HepG2 (cell line): ENCODE data around the gene CIB1. TPM values are rescaled to one million over a fixed set of nuclear protein-coding genes. Genes with fewer than 3 reads are reported as not detected.

Source experiments
- ATAC-seq: fragments of 200-7000 bp; cut with Tn5 transposase; 3 replicates; pipeline ENCODE4 v1.9.1; 2020; ENCODE audit warnings: mild to moderate bottlenecking, moderate library complexity
- BruUV-seq: library from RNA; stranded (reverse); fragments of 400-500 nt; replicated peaks from 2 replicates; lab custom pipeline; 2021; lab: Mats Ljungman, UMichigan
- CTCF ChIA-PET: fragments of 300-600 bp; formaldehyde crosslinking; extraction: SDS; loops from one replicate; lab custom pipeline; 2021; ENCODE audit warnings: low total read pairs, inconsistent platforms, low intra/inter-chr PET ratio; lab: Yijun Ruan, JAX
- POLR2A ChIA-PET: fragments of 350-600 bp; sonication (Branson Sonifier 250); formaldehyde crosslinking; loops from one replicate; lab custom pipeline; 2020; ENCODE audit warnings: antibody characterized with exemption, inconsistent platforms; lab: Yijun Ruan, JAX
- DNase-seq: peaks from one replicate; pipeline ENCODE4 v3.0.0-alpha.2; 2015; ENCODE audit warnings: low spot score
- FAIRE-seq: peaks from 3 replicates; lab custom pipeline; 2011; peaks lifted over from hg19 to GRCh38; lab: Jason Lieb, UNC
- H2AFZ ChIP-seq: one replicate; pipeline ENCODE4 v1.6.1; 2011; ENCODE audit warnings: low read length, inconsistent platforms
- H3K27ac ChIP-seq: fragments of 300-600 bp; 3 replicates; pipeline ENCODE4 v1.8.0; 2011; ENCODE audit warnings: mixed run types, mild to moderate bottlenecking, mixed read lengths, low read length, inconsistent platforms; ENCODE audit not compliant: insufficient read depth; ENCODE audit errors: extremely low read length
- H3K27me3 ChIP-seq, 2 experiments: fragments of 200-600 bp in 1 of 2; 2 replicates in 1 of 2; 3 replicates in 1 of 2; pipeline versions ENCODE4 v1.6.0 to v1.8.0; 2011; ENCODE audit warnings: low read length in 2 of 2, mild to moderate bottlenecking in 2 of 2, moderate library complexity in 2 of 2, inconsistent platforms in 1 of 2; ENCODE audit not compliant: insufficient read depth in 2 of 2, control insufficient read depth in 1 of 2
- H3K36me3 ChIP-seq, 2 experiments: fragments of 200-600 bp in 1 of 2; replicated peaks in 1 of 2; 2 replicates in 1 of 2; 3 replicates in 1 of 2; pipeline versions ENCODE4 v1.5.1 to v1.8.0; 2011; ENCODE audit warnings: low read length in 2 of 2, inconsistent platforms in 1 of 2; ENCODE audit not compliant: insufficient read depth in 2 of 2, control insufficient read depth in 1 of 2
- H3K4me1 ChIP-seq: 2 replicates; pipeline ENCODE4 v1.5.1; 2012; ENCODE audit warnings: low read length, inconsistent platforms; ENCODE audit not compliant: insufficient read depth
- H3K4me2 ChIP-seq: 2 replicates; pipeline ENCODE4 v1.6.0; 2011; ENCODE audit warnings: low read depth, low read length, inconsistent platforms
- H3K4me3 ChIP-seq, 3 experiments: fragments of 200-600 bp in 1 of 3; sonication (generic), shearing (Covaris generic) in 1 of 3; replicated peaks in 1 of 3; 2 replicates each; pipeline ENCODE4 v1.5.1; 2011 to 2016; ENCODE audit warnings: low read length in 3 of 3, inconsistent platforms in 2 of 3, low read depth in 2 of 3, mild to moderate bottlenecking in 2 of 3, control low read depth in 1 of 3, mixed read lengths in 1 of 3; ENCODE audit not compliant: insufficient read depth in 1 of 3
- H3K79me2 ChIP-seq: one replicate; pipeline ENCODE4 v1.6.1; 2011; ENCODE audit warnings: low read length, inconsistent platforms; ENCODE audit not compliant: insufficient read depth
- H3K9ac ChIP-seq: 2 replicates; pipeline ENCODE4 v1.6.0; 2011; ENCODE audit warnings: mild to moderate bottlenecking, low read depth, low read length, inconsistent platforms; ENCODE audit not compliant: insufficient read depth
- H3K9me3 ChIP-seq: 2 replicates; pipeline ENCODE4 v1.5.1; 2012; ENCODE audit warnings: mild to moderate bottlenecking, low read length
- H4K20me1 ChIP-seq: 2 replicates; pipeline ENCODE4 v1.6.0; 2011; ENCODE audit warnings: inconsistent platforms, mild to moderate bottlenecking, low read length, moderate library complexity; ENCODE audit not compliant: insufficient read depth
- HNF4A ChIP-seq: sonication (generic); formaldehyde crosslinking; IDR thresholded peaks from 2 replicates; pipeline ENCODE4 v1.4.0; 2020; ENCODE audit warnings: missing genetic modification reagents
- ZNF281 ChIP-seq: sonication (generic); formaldehyde crosslinking; IDR thresholded peaks from 2 replicates; pipeline ENCODE4 v1.4.0; 2020; ENCODE audit warnings: missing genetic modification reagents, borderline replicate concordance
- ZNF597 ChIP-seq: sonication (generic); formaldehyde crosslinking; IDR thresholded peaks from 2 replicates; pipeline ENCODE4 v1.5.0; 2020; ENCODE audit warnings: missing genetic modification reagents
- ZNF646 ChIP-seq: sonication (generic); formaldehyde crosslinking; IDR thresholded peaks from 2 replicates; pipeline ENCODE4 v1.9.0; 2021; ENCODE audit warnings: mild to moderate bottlenecking, missing genetic modification reagents
- WGBS: methylation state at CpG from one replicate; pipeline ENCODE4 v1.1.6; 2017; ENCODE audit warnings: low lambda C conversion rate; 5-methylcytosine and 5-hydroxymethylcytosine counted together
- in situ Hi-C: cut with HindIII; loops from 2 replicates; pipeline ENCODE4 v1.10.0; 2017; ENCODE audit warnings: low pct_unique_long_range_greater_than_20kb; ENCODE audit not compliant: extremely low pct_ligation_motif_present
- intact Hi-C: fragments of 100-400 bp; cut with micrococcal nuclease; formaldehyde crosslinking; loops from one replicate; pipeline ENCODE4 v1.10.0; 2022; ENCODE audit not compliant: unreplicated experiment
- polyA plus RNA-seq, 8 experiments: library from polyadenylated mRNA; depleted of rRNA in 3 of 8; stranded (reverse) in 7 of 8; unstranded in 1 of 8; fragments of >200 nt; fragmentation: Illumina TruSeq in 4 of 8; extraction: Trizol in 4 of 8; gene quantifications; 2 replicates each; pipeline versions ENCODE4 v1.2.1 to v1.2.3, GENCODE V29; 2011 to 2016; ENCODE audit warnings: low read depth in 4 of 8, missing spikeins in 1 of 8, mixed read lengths in 1 of 8; ENCODE audit not compliant: insufficient read depth in 1 of 8
- total RNA-seq, 5 experiments: library from RNA; depleted of rRNA; stranded (reverse); fragments of >200 nt; fragmentation: Illumina TruSeq; extraction: Trizol; gene quantifications; 2 replicates each; pipeline ENCODE4 v1.2.3, GENCODE V29; 2016; ENCODE audit warnings: low read depth in 1 of 5

CIB1 gene
- total and polyA plus RNA-seq, 2 of the 13 experiments (the other 11 are each of a cell fraction or from before 2014, with no cell fraction given) = 38.7 to 72.7 TPM

- Histone ChIP-seq H2AFZ (no peak overlapping the region), H3K36me3 (no peaks in the 10 kb centered on the region), H3K4me1 (peaks cover 44% of the 10 kb centered on the region), H3K9me3 (no peaks in the 10 kb centered on the region), H3K27me3 (no peaks in the 10 kb centered on the region), H3K9ac (peak overlapping the region; percentile 24)
- CTCF ChIA-PET = no interaction called here
- FAIRE-seq (no peak), DNase-seq (no peak)
- TF ChIP-seq ZNF597 (CRISPR knock-in tag) (no peak), HNF4A (CRISPR knock-in tag) (no peak)
- TF ChIP-seq, all 625 proteins: peak for 0
- peak overlapping the region; percentile 45 for H3K27ac ChIP-seq
- peak overlapping the region; percentile 83 for H3K4me2 ChIP-seq
- BruUV-seq = no TSS peak
- intact Hi-C loops (no loop called here), in situ Hi-C loops (no loop called here)
- ATAC-seq = peak; percentile 53
- H3K4me3 ChIP-seq = peak overlapping the region; percentile 2 to 54 (median 31); a peak in 5 of 6 replicates
- POLR2A ChIA-PET = interaction anchor here (0.9 to 3.6 kb wide), 6 partner anchors 10 to 740 kb away, joined by 3 to 55 read pairs (median 6); partner anchors contain the start of genes SEMA4B and TTLL13
- H3K79me2 ChIP-seq = no peaks in the 10 kb centered on the region
- no peaks in the 10 kb centered on the region for H4K20me1 ChIP-seq
- 14% methylated on average over 2 of the region's 3 CpGs for WGBS
These were observed 42.4 kb downstream of the CIB1 start for GRCh38 chr15:90191344-90191687.

- no TSS peak for BruUV-seq
- CTCF ChIA-PET = no interaction called here
- no peaks in the 10 kb centered on the region for H3K36me3 ChIP-seq
- H3K9me3 ChIP-seq = no peaks in the 10 kb centered on the region
- peaks cover 49% of the 10 kb centered on the region for H3K4me1 ChIP-seq
- H3K27me3 ChIP-seq = no peaks in the 10 kb centered on the region
- WGBS = 32% methylated on average over 7 of the region's 10 CpGs
- no peak for FAIRE-seq
- peak overlapping the region; percentile 24; the same call in 1 of the 2 replicates for H3K9ac ChIP-seq
- no peak overlapping the region for H2AFZ ChIP-seq
- in situ Hi-C loops = no loop called here
- no peaks in the 10 kb centered on the region for H3K79me2 ChIP-seq
- DNase-seq = no peak
- POLR2A ChIA-PET = interaction anchor here (0.5 to 3.6 kb wide), 5 partner anchors 11 to 41 kb away, joined by 3 to 55 read pairs (median 3); partner anchors contain the start of gene SEMA4B
- peak overlapping the region; percentile 45 for H3K27ac ChIP-seq
- intact Hi-C loops = no loop called here
- H3K4me2 ChIP-seq = peak overlapping the region; percentile 83
- H4K20me1 ChIP-seq = no peaks in the 10 kb centered on the region
- ATAC-seq = peak; percentile 58
- peak overlapping the region in 2 of 3 experiments; percentile 4 to 54; a peak in 4 of 6 replicates for H3K4me3 ChIP-seq
- TF ChIP-seq ZNF646 (CRISPR knock-in tag) (0 out of 2 replicates have a peak, but pooled peaks have one; percentile 26), ZNF281 (CRISPR knock-in tag) (0 out of 2 replicates have a peak, but pooled peaks have one; percentile 20)
These were observed 43.0 kb downstream of the CIB1 start for GRCh38 chr15:90190606-90191343.
